ENCODE results near the gene BFSP1. TPM values are rescaled to one million over a fixed set of nuclear protein-coding genes. Genes with fewer than 3 reads are reported as not detected.

BFSP1 gene
- 3.9 and 4.7 TPM in 2 replicates for total RNA-seq

DNA sequence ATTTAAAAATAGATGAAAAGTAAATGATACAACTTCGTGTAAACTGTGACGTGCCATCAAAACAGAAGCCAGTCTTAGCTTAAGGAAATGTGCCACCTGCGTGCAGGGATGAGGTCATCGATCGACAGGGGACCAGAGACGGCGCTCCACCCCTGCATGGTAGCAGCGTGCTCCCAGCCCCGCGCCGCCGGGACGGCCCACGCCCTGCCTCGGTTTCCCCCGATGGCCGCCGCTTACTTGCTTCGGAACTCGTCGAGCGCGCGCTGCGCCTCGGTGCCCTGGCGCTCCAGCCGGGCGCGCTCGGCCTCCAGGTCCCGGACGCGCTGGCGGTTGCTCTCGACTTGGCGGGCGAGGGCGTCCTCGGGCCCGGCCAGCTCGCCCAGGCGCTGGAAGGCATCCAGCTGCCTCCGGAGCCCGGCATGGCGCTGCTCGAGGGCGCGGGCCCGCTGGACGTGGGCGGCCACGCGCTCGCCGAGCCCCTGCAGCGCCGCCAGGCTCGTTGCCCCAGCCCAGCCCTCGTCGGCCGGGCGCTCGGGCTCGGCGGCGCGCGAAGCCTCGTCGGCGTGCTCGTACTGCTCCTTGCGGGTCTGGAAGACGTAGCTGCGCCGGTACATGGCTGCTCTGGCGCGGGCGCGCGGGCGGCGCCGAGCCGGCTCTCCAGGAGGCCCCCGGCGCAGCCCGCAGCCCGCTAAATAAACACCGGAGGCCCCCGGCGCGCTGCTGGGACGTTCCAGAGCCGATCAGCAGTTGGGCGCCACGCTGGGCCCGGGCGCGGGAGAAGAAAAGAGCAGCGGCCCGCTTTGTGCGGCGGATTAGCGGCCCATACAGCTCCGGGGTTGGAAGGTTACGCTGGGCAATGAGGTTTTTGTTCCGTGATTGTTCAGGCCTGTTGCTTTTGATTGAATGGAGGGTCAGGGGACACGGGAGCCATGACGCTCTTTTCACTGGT, at the start of gene BFSP1:
TSS of gene BFSP1 (minus strand) at position 664 of the 949 bp plus-strand sequence. CDS start at position 614, 50 bp downstream.

DNA sequence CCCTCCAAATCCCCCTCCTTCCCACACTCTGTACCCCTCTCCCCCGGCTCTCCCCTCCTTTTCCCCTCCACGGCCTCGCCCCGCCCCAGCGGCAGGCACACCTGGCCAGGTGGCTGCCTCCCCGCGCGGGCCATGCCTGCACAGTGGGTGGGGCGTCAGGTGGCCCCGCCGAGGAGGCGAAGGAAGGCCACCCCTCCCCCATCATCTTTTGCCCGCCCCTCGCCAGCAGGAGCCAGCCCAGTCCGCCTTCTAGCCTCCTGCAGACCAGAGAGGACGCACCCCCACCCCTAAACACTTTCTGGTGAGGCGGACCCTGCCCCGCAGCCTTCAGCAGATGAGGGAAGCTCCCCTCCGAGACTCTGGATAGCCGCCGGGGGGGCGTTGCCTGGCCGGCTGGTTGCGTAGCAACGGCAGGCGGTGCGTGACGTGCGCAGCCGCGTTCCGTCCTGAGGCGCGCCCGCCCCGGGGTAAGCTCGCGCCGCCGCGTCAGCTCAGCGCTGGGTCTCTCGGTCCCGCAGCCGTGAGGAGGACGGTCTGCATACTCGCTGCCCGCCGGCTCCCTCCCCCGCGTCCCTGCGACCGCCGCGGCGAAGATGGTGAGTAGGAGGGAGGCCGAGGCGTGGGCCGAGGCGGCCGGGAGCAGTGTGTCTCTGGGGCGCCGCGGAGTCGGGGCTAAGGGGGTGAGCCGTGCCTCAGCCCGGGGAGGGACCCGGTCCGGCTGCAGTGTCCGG, 38.6 kb upstream of the BFSP1 start, which contains the start of gene DSTN:
TSS of gene DSTN (plus strand) at position 460 of the 731 bp plus-strand sequence. CDS start at position 594, 134 bp downstream.

Other genes with a start within 250 kb of the BFSP1 start
- 350 and 372 TPM in 2 replicates for gene DSTN, start 38.7 kb upstream of the BFSP1 start, total RNA-seq
- gene RRBP1, start 150.9 kb upstream of the BFSP1 start, total RNA-seq: 175 and 228 TPM in 2 replicates
- not detected in 2 replicates for gene BANF2, start 168.6 kb upstream of the BFSP1 start, total RNA-seq